Kidney capillary endothelial cell (primary cell): ENCODE results near the gene RREB1.

ENCODE experiments used
- DNase-seq: peaks from one replicate; pipeline ENCODE4 v3.0.0-alpha.2; 2018; ENCODE audit warnings: low spot score

The RREB1 gene

DNA sequence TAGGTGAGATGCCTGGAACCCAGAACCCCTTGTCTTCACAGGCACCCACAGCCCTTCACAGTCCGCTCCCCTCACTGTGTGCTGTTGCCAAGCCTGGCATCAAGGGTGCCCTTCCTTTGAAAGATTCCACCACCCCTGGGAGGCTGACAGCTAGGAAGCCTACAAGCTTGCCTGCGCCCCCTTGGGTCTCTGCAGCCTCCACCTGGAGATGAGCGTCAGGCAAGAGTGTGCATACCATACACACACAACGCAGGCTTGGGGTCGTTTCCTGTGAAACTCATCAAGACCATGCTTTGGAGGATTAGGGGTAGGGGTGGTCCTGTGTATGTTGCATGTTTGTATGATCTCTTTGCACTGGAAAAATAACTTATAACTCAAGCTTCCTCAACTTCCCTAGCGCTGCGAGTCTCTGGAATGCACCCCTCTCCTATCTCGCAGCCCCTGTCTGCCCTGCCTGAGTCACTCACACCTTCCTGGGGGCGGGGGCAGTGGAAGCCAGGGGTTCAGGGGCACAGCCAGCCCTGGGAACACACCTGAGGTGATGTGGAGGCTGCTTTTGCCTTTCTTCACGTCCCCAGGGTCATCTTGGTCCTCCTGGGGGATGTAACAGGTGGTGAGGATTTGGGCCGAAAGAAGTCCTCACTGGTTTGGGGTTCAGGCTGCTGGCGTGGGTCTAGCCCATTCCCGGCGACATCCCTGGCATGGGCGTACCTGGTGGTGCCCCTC is 138.1 kb downstream of the RREB1 start:
- no peak for DNase-seq

- DNase-seq: no peak
Observed at GRCh38 chr6:7246401-7247178, 138.8 kb downstream of the RREB1 start.

GRCh38 chr6:7247179-7247456 is 139.4 kb downstream of the RREB1 start:
- no peak for DNase-seq

- no peak for DNase-seq
Observed at GRCh38 chr6:7247828-7248227, 140.1 kb downstream of the RREB1 start.

DNA sequence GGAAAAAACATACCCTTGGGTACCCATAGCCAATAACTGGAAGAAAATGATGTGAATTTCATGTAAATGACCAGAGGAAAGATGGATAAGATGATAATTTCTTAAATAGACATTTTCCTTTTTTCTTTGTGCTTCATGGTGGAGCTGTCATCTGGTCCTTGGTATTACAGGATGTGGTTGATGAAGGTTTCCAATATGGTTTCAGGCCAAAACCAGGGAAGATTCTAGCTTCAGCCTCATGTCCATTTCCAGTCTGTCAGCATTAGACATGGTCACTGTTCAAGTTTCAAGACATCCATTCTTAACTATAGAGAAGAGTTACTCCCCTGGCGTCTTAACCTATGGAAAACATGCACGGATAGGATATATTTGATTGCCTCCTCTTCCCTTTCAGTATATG is 141.6 kb downstream of the RREB1 start:
- no peak for DNase-seq

DNA sequence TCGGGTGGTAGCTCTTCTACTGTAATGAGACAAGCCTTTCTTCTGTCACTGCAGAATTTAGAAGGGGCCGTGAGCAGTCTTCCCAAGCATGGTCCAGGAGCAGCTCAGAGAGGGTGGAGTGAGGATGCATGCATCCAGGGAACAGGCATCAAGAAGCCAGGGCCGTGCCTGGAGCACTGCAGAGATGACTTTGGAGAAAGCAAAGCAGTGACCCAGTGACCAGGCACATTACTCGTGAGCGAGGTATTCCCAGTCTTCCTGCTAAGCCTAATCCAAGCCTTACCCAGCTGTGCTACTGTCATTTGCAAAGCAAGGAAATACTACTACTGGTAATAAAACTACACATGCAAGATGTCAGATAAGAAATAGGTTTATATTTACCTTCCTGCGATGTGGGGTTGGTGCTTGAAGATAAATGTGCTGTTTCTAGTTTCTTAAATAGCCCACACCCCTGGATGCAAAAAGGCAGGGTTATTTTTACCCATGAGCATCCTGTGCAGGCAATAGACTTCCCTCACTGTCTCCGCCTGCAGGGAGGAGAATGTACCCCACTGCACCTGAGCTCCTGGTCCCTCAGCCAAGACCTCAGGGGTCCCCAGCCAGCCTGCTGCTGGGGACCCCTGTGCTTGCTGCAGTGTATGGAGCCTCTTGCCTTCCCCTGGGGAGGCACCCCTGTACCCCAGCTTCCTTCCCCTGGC is 142.3 kb downstream of the RREB1 start:
- no peak for DNase-seq

GRCh38 chr6:7250812-7251211 is 143.1 kb downstream of the RREB1 start:
- DNase-seq: no peak

DNA sequence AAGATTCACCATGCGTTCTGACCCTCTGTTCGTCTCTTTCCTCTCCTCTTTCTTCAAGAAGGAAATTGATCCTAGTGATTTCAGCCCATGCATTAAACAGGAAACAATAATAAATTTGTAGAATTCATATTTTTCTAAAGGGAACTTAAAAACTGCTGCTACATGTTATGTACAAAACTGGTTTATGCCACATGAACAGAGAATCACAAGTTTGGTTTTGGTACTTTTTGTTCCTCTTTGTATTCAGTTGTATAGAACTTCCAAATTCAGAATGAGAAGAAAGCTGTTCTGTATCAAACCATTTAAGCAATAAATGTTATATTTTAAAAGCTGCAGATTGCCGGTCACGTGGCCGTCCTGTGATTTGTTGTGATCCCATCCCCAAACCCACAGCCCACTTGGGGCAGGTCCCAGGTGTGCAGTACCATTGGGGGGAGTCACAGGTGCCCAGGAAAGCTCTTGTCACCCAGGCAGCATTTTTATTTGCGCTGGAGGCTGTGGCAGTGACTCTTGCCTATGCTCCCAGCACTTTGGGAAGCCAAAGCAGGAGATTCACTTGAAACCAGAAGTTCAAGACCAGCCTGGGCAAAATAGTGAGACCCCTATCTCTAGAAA is 144.0 kb downstream of the RREB1 start:
- DNase-seq: no peak

DNA sequence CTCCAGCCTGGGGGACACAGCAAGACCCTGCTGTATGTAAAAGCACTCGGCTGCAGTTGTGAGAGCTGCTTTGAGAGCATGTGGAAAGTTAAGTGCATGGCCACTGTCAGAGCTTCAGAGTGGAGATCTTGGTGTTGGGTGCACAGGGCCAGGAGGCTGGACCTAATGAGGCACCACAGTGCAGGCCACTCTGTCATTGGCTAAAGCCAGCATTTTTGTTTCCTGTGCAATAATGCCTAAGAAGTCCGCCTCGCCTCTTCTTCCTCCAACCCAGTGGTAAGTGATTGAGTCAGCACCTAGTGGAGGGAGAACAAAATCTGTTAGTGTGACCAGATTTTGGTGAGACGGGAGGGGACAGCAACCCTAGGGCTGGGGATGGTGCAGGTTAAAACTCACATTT is 144.6 kb downstream of the RREB1 start:
- no peak for DNase-seq

DNA sequence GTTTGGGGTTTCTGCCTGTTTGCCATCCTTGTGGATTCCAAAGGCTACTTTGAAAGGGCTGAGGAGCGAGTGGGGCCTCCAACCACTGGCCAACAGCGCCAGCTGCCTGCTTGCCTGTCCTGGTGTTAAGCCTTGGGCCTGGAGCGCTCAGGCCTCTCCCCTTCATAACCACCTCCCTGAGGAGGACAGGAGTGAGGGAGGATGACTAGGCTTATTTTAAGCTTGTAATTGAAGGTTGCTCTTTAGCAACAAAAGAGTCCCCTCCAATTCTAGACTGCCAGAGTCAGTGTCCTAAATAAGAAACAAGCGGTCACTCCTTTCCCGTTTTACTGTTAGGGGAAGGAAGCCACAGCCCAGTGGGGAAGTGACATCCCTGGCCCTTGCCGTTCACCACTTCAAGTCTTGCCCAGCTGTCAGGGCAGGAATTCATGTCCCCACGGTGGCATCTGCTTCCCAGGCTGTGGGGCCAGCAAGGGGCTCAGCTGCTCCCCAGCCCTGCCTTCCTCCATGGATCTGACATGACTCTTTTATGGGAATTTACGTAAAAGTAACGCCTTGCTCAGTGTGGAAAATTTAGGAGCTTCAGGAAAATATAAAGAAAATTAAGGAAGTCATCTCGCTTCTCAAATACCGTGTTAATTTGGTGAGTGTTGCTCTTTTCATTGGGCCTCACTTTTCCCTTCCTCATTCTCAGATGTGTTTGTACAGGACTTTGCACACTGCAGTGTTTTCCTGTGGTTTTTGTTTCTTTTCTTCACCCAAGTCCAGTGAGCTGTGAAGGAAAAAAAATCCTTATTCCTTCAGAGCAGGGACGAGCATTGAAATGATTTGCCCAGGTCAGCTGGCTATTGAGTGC is 147.4 kb downstream of the RREB1 start:
- DNase-seq: no peak

DNA sequence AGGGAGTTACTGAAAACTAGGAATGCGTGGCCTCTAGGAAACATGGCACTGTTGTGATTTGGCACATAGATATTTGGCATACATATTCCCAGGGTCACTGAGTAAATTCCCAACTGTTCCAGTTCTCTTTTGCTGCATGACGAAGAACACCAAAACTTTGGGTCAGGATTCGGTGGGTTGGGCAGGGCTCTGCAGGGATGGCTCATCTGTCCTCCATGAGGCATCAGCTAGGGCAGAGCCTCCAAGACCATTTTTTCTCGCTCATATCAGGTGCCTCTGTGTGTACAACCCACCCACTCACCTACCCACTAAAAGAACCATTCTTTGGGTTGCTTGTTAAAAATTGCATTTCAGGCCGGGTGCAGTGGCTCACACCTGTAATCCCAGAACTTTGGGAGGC is 148.2 kb downstream of the RREB1 start:
- no peak for DNase-seq

DNA sequence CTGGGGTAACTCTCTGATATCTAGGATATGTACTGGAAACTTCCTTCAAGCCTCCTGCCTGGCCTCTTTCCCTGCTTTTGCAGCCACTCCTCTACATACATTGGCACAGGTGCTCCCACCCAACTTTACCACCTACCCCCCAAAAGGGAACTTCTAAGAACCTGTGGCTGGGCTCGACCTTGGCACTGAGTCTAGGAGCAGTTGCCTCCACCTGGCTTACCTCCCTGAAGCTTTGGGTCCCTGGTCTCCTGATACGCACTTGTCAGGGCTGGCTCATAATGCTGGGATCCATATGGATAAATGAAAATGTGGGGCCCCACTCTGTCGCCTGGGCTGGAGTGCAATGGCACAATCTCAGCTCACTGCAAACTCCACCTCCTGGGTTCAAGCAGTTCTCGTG is 149.0 kb downstream of the RREB1 start:
- DNase-seq: no peak

- DNase-seq: no peak
Observed at GRCh38 chr6:7257521-7258230, 149.9 kb downstream of the RREB1 start.

GRCh38 chr6:7258231-7258763 is 150.5 kb downstream of the RREB1 start:
- DNase-seq: no peak

DNA sequence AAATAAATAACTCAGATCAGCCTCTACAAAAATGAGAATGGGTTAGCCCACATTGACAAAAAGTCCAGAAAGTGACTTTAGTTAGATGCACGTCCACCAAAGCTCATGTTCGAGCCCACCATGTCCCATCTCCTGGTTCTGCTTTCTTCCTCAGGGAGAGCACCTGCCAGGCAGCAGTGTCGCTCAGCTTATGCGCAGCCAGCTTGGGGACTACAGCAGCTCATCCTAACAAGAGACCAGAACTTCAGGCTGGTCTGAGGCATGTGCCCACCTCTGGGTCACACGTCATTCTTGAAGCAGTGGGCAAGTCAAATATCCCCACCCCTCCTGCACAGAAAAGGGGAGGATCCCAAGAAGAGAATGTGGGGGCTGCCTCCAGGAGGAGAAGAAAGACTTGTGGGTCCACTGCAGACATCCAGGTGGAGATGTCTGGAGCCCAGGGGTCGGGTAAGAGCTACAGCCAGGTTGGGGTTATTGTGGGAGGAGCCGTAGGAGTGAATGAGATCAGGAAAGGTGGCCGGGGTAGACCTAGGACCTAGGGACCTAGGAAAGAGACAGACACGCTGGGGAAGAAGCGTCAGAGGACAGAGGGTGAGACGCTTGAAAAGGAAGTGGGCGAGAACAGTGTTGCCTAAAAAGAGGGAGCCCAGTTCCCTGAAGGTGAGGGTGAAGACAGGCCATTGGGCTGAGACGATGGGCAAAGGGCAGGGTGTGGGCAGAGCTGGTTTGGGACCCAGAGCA is 152.7 kb downstream of the RREB1 start:
- no peak for DNase-seq

- DNase-seq: peak; percentile 77
Observed at GRCh38 chr6:7261032-7261841, 153.5 kb downstream of the RREB1 start.

DNA sequence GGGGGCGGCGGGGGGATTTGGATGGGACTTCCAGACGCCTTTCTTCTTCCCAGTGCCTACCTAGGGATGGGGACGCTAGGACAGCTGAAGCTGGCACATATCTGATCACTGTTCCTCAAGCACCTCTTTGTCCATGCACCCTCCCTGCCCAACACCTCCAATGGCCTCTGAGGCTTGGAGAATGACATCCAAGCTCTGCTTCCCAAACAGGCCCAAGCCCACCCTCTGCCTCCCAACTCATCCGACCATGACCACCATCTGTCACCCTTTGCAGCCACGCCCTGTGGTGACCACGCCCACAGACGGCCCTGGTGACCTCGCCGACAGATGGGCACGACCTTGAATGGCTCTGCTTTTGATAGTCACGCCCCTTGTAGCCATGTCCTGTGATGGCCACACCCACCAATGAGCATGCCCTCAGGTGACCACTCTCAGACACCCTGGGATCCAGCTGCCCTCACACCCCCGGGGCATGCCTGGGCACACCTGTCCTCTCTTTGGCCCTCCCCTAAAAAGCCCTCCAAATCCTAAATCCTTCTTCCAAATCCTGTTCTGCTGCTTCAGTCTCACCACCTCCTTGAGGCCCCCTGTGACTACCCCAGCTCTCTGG is 154.2 kb downstream of the RREB1 start:
- DNase-seq: no peak

- DNase-seq: no peak
Observed at GRCh38 chr6:7262746-7263518, 155.2 kb downstream of the RREB1 start.
